ENCODE results near the gene XPO6.

DNA sequence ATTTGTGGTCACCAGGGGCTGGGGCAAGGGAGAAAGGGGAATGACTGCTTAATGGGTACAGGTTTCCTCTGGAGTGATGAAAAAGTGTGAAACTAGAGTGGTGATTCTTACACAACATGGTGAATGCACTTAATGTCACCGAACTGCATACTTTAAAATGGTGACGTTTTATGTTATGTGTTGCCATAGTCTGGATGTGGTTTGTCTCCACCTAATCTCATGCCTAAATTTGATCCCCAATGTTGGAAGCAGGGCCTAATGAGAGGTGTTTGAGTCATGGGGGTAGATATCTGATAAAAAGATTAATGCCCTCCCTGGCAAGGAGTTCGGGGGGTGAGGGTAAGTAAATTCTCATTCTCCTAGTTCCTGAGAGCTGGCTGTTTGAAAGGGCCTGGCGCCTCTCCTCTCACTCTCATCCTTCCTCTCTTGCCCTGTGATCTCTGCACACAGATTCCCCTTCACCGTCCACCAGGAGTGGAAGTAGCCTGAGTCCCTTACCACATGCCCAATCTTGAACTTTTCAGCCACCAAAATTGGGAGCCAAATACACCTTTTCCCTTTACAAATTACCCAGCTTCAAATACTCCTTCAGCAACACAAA lies 15.3 kb downstream of the XPO6 start:
- TF ChIP-seq CTCF (IDR thresholded peaks at IDR 0.05) (no peak), POLR2A (IDR thresholded peaks at IDR 0.05) (no peak)
